Putamen (tissue), 1 donor: ENCODE results near the gene MYOCD.

Experiments
- DNase-seq: peaks from one replicate; pipeline ENCODE4 v3.0.0-alpha.2; 2016; ENCODE audit warnings: low spot score

The MYOCD gene

GRCh38 chr17:12643822-12644221 lies 21.9 kb upstream of the MYOCD start:
- no peak for DNase-seq

GRCh38 chr17:12644623-12645022 lies 21.1 kb upstream of the MYOCD start:
- no peak for DNase-seq

- no peak for DNase-seq
These were observed 18.8 kb upstream of the MYOCD start for GRCh38 chr17:12646761-12647422.

GRCh38 chr17:12648498-12648897 lies 17.2 kb upstream of the MYOCD start:
- no peak for DNase-seq

GRCh38 chr17:12655936-12656335 lies 9.8 kb upstream of the MYOCD start:
- DNase-seq = no peak

- DNase-seq = no peak
These were observed 9.3 kb upstream of the MYOCD start for GRCh38 chr17:12656354-12656753.

GRCh38 chr17:12659500-12659899 lies 6.2 kb upstream of the MYOCD start:
- no peak for DNase-seq

GRCh38 chr17:12664252-12664651 lies 1.4 kb upstream of the MYOCD start:
- DNase-seq = no peak

- DNase-seq = no peak
These were observed 812 bp upstream of the MYOCD start for GRCh38 chr17:12664894-12665262.

- no peak for DNase-seq
These were observed 1.0 kb downstream of the MYOCD start for GRCh38 chr17:12666718-12667117.

- peak; percentile 19 for DNase-seq
These were observed 1.7 kb downstream of the MYOCD start for GRCh38 chr17:12667299-12667958.

GRCh38 chr17:12671906-12672305 lies 6.2 kb downstream of the MYOCD start:
- DNase-seq = no peak

GRCh38 chr17:12672947-12673346 lies 7.3 kb downstream of the MYOCD start:
- DNase-seq = no peak

- no peak for DNase-seq
These were observed 8.1 kb downstream of the MYOCD start for GRCh38 chr17:12673788-12674187.

- DNase-seq = no peak
These were observed 14.8 kb downstream of the MYOCD start for GRCh38 chr17:12680407-12680897.

- DNase-seq = no peak
These were observed 15.3 kb downstream of the MYOCD start for GRCh38 chr17:12680993-12681392.

- no peak for DNase-seq
These were observed 17.6 kb downstream of the MYOCD start for GRCh38 chr17:12683299-12683698.

GRCh38 chr17:12686486-12686885 lies 20.8 kb downstream of the MYOCD start:
- DNase-seq = no peak

- DNase-seq = no peak
These were observed 22.7 kb downstream of the MYOCD start for GRCh38 chr17:12688382-12688781.

- DNase-seq = no peak
These were observed 25.5 kb downstream of the MYOCD start for GRCh38 chr17:12691173-12691572.

- no peak for DNase-seq
These were observed 27.9 kb downstream of the MYOCD start for GRCh38 chr17:12693640-12694039.

GRCh38 chr17:12706070-12706469 lies 40.4 kb downstream of the MYOCD start:
- DNase-seq = no peak

GRCh38 chr17:12709063-12709462 lies 43.4 kb downstream of the MYOCD start:
- no peak for DNase-seq

GRCh38 chr17:12712415-12712814 lies 46.7 kb downstream of the MYOCD start:
- DNase-seq = no peak
